GM18870 (cell line): ENCODE measurements around the gene PAX2.

Experiments
- ATAC-seq: cut with Tn5 transposase; IDR thresholded peaks from one replicate; pipeline ENCODE4 v1.9.1; 2021; ENCODE audit warnings: moderate library complexity; ENCODE audit not compliant: unreplicated experiment

PAX2 gene

DNA sequence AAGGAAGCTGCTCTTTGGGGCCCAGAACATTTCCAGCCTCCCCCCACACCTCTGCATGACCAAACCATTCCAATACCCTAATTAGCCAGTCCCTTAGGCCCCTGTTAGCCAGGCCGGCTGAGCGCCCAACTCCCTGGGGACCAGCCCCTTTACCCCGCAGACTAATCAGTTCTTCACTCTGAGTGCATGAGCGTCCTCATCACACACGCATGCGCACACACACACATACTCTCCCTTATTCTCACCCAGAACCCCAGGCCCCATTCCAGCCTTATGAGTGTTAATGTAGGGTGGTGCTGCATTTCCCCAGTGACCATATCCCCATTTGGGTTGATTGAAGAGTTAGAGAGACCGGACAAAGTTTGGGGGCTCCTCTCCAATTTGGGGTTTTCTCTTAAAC lies 90.4 kb downstream of the PAX2 start:
- ATAC-seq: no peak

DNA sequence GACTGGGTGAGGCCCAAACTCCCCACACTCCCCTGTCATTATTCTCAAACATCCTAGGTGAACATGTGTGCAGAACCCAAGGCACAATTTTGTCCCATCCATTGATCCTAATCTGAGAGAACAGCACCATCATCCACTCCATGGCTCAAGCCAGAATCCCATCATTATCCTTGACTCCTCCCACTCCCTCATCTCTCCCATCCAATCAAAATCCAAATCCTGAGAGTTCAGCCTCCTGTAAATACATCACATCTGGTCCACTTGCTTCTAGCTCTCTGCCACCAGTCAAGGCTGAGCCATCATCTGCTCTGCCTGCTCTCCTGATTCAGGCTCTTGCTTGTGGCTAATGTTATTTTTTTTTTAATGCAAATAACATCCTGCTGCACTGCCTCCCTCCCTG lies 91.5 kb downstream of the PAX2 start:
- no peak for ATAC-seq

DNA sequence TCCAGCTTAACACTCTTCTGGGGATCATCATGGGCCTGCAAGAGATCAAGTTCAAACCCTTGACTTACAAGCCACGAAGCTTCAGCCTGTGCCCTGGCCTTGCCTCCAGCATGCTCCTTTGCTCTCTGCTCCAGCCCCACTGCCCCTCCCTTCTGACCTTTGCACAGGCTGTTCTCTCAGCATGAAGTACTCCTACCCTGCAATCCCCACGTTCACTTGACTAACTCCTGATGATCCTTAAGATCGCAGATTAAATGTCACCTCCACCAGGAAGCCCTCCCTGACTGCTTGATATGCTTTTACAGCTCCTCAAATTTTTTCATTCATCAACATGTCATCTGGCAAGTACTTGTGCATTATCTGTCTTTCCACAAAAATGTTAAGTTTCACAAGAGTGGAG lies 91.9 kb downstream of the PAX2 start:
- no peak for ATAC-seq

GRCh38 chr10:100838986-100839385 lies 93.6 kb downstream of the PAX2 start:
- ATAC-seq: no peak

DNA sequence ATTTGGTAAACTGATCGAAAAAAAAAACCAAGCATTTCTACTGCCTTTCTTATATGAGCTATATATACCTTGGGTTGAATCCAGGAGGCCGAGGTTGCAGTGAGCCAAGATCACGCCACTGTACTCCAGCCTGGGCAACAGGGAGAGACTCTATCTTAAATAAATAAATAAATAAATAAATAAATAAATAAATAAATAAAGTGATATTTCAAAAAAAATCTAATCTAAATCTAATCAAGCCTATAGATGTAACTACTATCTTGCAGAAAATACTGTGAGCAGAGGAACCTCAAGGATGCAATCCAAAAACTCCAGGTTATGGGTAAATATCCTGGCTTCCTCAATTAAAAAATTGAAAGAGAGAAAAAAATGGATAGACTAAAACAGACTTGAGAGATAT lies 96.1 kb downstream of the PAX2 start:
- no peak for ATAC-seq

DNA sequence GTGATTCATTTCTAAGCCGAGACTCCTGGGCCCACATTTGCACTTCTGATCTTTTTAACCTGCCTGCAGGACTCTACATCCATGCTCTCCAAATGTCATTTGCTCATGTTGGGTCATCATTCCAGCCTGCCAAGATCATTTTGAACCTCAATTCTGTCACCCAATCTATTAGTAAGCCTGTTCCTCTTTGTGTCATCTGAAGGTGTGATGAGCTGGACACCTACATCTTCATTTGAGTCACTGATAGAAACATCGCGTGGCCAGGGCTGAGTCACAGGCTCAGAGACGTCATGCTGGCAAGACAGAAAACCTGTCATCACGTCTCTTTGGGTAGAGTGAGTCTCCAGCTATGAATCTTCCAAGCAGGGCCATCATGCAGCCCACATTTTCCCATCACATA lies 102.1 kb downstream of the PAX2 start:
- ATAC-seq: no peak

GRCh38 chr10:100848770-100849169 lies 103.4 kb downstream of the PAX2 start:
- no peak for ATAC-seq

- no peak for ATAC-seq
These were observed 112.9 kb downstream of the PAX2 start for GRCh38 chr10:100858261-100858660.

GRCh38 chr10:100858747-100859483 lies 113.5 kb downstream of the PAX2 start:
- no peak for ATAC-seq

DNA sequence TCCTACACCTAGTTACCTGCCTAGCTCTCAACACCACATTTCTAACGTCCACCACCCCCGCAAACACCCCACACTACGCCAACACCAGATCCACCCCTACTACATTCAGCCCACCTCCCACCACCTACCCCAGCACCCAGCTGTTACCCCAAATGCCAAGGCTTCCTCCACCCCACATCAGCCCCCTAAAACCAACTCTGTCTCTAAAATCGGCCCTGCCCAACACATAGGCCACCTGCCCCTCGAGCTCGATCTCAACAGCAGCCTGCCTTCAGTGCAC lies 114.0 kb downstream of the PAX2 start:
- ATAC-seq: no peak

DNA sequence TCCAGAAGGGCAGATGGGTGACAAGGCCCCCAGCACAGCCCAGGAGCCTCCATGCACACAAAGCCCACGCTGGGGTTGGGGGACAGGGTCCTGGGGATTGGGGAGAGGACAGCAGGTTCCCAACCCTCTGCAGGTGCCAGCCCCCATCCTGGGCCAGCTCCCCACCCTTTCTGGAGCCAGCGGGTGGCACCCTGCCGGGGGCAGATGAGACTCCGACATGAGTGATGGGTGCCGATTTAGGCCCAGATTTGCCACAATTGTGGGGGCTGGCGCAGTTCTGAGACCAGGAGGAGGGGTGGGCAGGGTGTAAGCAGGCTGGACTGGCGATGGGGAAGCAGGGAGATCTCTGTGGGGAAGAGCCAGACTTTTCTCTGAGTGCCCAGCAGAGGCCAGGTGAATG lies 118.1 kb downstream of the PAX2 start:
- ATAC-seq: no peak

DNA sequence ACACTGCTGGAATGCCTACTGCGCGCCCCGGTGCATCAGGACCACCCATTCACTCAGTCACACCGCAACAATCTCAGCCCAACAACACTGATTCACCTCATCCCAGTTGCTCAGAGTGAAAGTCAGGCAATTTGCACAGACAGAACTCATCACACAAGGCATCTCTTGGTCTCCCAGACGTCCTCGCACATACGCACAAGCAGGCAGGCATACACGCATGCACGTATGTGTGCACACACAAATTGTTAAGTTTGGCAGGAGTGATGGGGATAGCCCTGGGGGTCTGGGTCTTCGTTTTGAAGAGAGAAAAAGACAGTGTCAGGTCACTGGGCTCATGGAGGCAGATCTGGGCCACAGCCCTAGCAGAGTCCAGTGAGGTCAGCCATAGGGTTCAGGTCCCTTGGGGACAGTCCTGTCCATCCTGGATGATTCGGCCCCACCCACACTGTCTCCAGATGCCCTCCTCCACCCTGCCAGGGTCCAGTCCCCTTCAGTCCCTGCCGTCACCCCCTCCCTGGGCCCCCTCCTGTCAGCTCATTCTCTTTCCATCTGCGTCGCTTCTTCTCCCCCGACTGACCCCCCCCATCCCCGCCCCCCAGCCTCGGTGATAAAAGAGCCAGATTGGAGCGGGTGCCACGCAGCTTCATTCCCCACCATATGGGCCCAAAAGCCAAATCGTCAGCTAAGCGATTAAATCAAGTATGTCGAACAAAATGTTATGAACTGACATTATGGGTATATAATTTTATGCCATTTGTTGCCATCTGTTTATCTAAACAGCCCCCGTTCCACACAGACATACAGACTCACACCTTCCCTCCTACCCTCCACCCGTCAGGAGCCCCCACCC lies 118.9 kb downstream of the PAX2 start:
- no peak for ATAC-seq

DNA sequence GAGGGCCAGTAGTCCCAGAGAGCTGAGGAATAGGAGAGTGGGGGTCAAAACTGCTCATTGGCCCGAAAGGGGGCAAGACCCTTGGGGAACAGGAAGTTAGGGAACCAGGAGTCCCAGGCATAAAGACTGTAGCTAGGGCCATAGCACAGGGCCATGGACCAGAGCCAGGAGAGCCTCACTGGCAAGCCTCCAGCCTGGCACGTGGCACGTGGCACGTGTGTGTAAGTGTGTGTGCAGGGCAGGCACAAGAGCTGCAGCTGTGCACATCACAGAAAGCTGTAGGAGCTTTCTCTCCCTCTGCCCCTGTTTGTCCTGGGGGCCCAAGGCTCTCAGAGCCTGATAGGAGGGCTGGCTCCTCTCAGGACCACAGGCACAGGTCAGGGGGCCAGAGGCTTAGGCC lies 119.6 kb downstream of the PAX2 start:
- no peak for ATAC-seq

DNA sequence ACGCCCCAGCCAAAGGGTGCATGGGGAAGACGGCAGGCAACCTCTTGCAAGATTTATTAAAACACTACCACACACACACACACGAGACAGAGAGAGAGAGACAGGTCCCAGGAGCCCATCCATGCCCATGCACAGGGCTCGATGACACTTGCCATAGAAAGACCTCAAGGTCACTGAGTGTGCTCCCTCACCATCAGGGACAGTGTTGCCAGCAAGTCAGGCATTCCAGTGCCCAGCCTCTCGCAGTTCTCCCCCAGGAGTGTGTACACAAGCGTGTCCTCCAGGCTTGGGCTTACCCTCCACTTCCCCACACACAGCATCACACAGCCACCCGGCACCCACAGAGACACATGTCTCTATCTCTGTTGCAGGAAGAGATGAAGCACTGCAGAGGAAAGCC lies 120.6 kb downstream of the PAX2 start:
- ATAC-seq: no peak

DNA sequence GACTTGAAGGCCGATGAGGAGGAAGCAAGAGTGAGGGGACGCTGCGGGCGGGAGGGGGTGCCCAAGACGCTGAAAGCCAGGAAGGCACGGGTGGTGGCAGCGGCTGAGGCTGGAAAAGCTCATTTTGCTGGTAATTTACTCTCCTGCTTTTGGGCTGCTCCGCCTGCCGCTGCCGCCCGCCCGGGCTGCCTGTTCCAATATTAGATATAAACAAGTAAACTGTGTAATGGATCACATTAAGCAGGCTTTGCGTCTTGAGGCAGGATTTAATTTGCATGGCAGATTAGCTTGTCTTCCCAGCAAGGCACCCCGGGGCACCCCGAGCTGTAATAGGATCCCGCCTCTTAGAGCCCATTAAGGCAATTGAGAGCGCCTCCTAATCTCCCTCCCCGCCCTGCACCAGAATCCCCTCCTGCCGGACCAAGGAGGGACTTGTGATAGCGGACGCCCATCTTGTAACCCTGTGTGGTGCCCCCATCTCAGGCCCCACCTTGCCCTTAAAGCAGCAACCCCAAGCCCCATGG lies 121.3 kb downstream of the PAX2 start:
- no peak for ATAC-seq

DNA sequence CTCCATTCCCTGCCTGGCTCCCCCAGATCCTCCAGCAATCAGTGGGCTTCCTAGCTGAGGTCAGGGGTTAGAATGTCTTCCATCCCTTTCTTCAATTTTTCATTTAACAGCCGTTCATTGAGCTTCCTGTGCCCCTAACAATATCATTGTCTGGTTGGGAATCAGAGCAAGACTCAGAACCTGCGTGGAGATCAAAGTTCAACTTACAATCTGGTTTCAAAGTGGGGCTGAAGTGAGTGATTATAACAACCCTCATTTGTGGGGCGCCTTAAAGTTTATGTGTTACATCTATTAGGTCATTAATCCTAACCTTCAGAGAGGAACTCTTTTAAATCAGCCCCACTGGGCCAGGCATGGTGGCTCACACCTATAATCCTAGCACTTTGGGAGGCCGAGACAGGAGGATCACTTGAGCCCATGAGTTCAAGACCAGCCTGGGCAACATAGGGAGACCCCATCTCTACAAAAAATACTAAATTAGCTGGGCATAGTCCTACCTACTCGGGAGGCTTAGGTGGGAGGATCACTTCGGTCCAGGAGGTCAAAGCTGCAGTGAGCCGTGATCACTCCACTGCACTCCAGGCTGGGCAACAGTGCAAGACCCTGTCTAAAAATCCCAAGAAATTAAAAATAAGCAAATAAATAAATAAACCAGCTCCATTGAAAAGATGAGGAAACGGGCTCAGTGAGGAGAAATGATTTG lies 122.0 kb downstream of the PAX2 start:
- ATAC-seq: no peak

DNA sequence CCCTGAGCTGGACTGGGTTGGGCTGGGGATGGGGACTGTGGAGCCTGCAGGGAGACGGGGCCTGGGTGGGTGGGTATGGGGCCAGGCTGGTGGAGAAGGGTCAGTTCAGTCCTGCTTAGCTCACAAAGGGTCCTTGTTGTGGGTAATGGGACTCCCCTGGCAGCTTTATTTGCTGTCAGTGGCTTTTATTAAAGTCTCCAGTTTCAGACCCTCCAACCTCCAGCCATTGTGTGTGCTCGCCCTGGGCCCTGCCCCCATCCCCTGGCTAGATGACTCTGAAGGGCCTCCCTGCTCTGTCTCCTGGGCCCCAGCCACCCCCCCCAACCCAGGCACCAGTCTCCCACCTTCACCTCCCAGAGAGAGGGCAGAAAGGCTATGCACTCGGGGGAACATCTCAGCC lies 123.0 kb downstream of the PAX2 start:
- no peak for ATAC-seq

DNA sequence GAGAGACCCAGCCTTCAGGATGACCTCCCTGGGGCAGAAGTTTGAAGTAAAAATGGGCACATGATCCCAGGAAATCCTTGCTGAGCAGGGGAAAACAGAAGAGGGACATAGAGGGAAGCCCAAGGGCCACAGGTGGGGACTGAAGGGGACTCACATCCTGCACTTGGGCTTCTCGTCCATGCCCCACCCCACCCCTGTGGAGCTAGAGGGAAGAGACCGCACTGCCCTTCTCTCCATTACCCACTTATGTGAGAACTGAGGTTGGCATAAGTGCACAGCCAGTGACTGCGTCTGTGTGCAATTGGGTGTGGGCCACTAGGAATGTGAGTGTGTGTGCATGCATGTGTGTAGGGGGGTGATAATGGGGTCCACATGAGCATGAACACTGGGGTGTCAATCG lies 124.0 kb downstream of the PAX2 start:
- ATAC-seq: no peak

GRCh38 chr10:100872034-100872791 lies 126.8 kb downstream of the PAX2 start:
- no peak for ATAC-seq

DNA sequence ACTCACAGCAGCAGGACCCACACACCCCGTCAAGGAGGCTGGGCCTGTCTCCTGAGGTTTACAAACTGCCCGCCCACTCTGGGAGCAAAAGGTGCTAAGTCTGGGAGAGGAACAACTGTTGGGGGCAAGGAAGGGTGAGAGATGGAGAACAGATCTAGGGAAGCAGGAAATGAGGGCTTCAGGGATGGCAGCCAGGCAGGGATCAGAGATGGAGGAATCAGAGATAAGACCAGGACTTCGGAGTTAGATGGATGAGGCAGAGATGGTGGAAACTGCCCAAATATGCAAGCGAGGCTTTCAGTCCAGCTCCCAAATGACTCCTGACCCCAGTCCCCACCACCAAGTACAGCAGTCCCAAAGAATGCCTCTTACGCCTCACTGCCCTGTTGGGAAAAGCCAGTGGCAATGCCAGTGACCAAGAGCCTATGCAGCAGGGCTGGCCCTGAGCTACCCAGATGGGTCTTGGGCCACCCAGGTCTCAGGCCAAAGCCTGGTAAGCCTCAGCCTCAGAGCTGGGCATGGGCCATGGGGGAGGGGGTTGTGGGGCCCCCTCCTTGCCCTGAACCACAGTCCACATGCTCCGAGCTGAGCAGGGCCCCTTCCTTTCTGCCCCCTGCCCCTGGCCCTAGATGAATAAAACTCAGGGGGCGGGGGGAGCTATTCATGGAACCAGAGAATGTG lies 127.9 kb downstream of the PAX2 start:
- ATAC-seq: no peak
